ENCODE measurements around the gene CAPN13.

Gene CAPN13

GRCh38 chr2:30717081-30717650 is 90.1 kb downstream of the CAPN13 start:
- no peak for TF ChIP-seq CTCF (conservative IDR thresholded peaks at IDR 0.05; ENCODE audit: low read depth, low read length)
- no peak overlapping the region for H3K4me2 ChIP-seq
- no peaks in the 10 kb centered on the region for H3K36me3 ChIP-seq (ENCODE audit: insufficient read depth)
- H3K4me3 ChIP-seq (IDR thresholded peaks at IDR 0.05; ENCODE audit: insufficient read depth, low read depth, low read length), result no peak overlapping the region
- no peaks in the 10 kb centered on the region for H4K20me1 ChIP-seq (ENCODE audit: insufficient read depth)
- no peak overlapping the region for H2AFZ ChIP-seq (ENCODE audit: low read depth)
- H3K79me2 ChIP-seq (ENCODE audit: insufficient read depth, low read depth), result no peaks in the 10 kb centered on the region
- H3K27me3 ChIP-seq (ENCODE audit: insufficient read depth, low read depth), result no peaks in the 10 kb centered on the region
- H3K4me1 ChIP-seq (ENCODE audit: low read depth, poor library complexity, severe bottlenecking), result peaks cover 7% of the 10 kb centered on the region
- no peak overlapping the region for H3K27ac ChIP-seq
- no peak overlapping the region for H3K9ac ChIP-seq

GRCh38 chr2:30716123-30716900 is 90.9 kb downstream of the CAPN13 start:
- Histone ChIP-seq H3K79me2 (ENCODE audit: insufficient read depth, low read depth) (no peaks in the 10 kb centered on the region), H2AFZ (ENCODE audit: low read depth) (no peak overlapping the region), H3K27ac (no peak overlapping the region), H4K20me1 (ENCODE audit: insufficient read depth) (no peaks in the 10 kb centered on the region), H3K4me3 (IDR thresholded peaks at IDR 0.05; ENCODE audit: insufficient read depth, low read depth, low read length) (no peak overlapping the region), H3K36me3 (ENCODE audit: insufficient read depth) (no peaks in the 10 kb centered on the region), H3K27me3 (ENCODE audit: insufficient read depth, low read depth) (no peaks in the 10 kb centered on the region), H3K4me1 (ENCODE audit: low read depth, poor library complexity, severe bottlenecking) (peaks cover 7% of the 10 kb centered on the region), H3K9ac (no peak overlapping the region), H3K4me2 (no peak overlapping the region)
- TF ChIP-seq CTCF (conservative IDR thresholded peaks at IDR 0.05; ENCODE audit: low read depth, low read length), result no peak

- H2AFZ ChIP-seq (ENCODE audit: low read depth), result no peak overlapping the region; the same call in 1 of the 2 replicates
These were observed 92.2 kb downstream of the CAPN13 start for GRCh38 chr2:30714811-30715709.

More at GRCh38 chr2:30714811-30715709, 92.2 kb downstream of the CAPN13 start:
- Histone ChIP-seq H3K27me3 (ENCODE audit: insufficient read depth, low read depth) (no peaks in the 10 kb centered on the region), H3K9ac (no peak overlapping the region), H3K4me1 (ENCODE audit: low read depth, poor library complexity, severe bottlenecking) (peaks cover 7% of the 10 kb centered on the region), H3K4me2 (no peak overlapping the region), H3K36me3 (ENCODE audit: insufficient read depth) (no peaks in the 10 kb centered on the region), H3K79me2 (ENCODE audit: insufficient read depth, low read depth) (no peaks in the 10 kb centered on the region), H4K20me1 (ENCODE audit: insufficient read depth) (no peaks in the 10 kb centered on the region), H3K4me3 (IDR thresholded peaks at IDR 0.05; ENCODE audit: insufficient read depth, low read depth, low read length) (no peak overlapping the region), H3K27ac (no peak overlapping the region)
- no peak for TF ChIP-seq CTCF (conservative IDR thresholded peaks at IDR 0.05; ENCODE audit: low read depth, low read length)

Data from KMS-11 (cell line).